ENCODE results near the gene SRSF10.

GRCh38 chr1:24005163-24005562 lies 25.0 kb upstream of the SRSF10 start:
- TF ChIP-seq EZH2 (IDR thresholded peaks at IDR 0.05; ENCODE audit: low read depth) (no peak), CTCF (conservative IDR thresholded peaks at IDR 0.05) (no peak)
